ENCODE measurements around the gene MTMR3. TPM values are rescaled to one million over a fixed set of nuclear protein-coding genes. Genes with fewer than 3 reads are reported as not detected.

MTMR3 gene
- total RNA-seq, 1 experiment from 2014 or later = 26.8 TPM

DNA sequence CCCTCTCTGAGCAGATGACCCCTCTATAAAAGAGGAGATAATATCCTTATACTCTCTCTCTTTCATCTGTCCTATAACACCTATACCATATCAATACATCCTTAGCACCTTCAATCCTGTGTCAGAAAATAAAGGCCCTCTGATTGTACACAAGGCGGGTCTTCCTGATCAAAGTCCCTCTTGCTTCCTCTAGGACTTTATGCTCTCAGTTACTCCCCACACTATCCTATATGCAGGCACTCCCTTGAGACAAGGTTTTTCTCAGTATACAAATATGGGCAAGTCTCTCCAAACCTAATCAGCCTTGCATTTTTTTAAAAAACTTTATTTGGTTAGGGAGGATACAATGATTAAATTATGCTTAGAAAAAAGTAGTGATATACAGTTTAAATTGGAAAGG is 180.0 kb downstream of the MTMR3 start:
- intact Hi-C loops (cut with micrococcal nuclease; ENCODE audit: unreplicated experiment) (no loop called here), in situ Hi-C loops (cut with HindIII; ENCODE audit: low pct_unique_long_range_greater_than_20kb, low sequenced_read_pairs) (no loop called here)
- no peaks in the 10 kb centered on the region for H3K4me1 ChIP-seq (ENCODE audit: control insufficient read depth, insufficient read depth, low read length)
- ChIA-PET CTCF (no interaction called here), POLR2A (no interaction called here)
- ATAC-seq (no peak), DNase-seq (ENCODE audit: low read depth, low spot score) (no peak)
- TF ChIP-seq, protein P1, sequence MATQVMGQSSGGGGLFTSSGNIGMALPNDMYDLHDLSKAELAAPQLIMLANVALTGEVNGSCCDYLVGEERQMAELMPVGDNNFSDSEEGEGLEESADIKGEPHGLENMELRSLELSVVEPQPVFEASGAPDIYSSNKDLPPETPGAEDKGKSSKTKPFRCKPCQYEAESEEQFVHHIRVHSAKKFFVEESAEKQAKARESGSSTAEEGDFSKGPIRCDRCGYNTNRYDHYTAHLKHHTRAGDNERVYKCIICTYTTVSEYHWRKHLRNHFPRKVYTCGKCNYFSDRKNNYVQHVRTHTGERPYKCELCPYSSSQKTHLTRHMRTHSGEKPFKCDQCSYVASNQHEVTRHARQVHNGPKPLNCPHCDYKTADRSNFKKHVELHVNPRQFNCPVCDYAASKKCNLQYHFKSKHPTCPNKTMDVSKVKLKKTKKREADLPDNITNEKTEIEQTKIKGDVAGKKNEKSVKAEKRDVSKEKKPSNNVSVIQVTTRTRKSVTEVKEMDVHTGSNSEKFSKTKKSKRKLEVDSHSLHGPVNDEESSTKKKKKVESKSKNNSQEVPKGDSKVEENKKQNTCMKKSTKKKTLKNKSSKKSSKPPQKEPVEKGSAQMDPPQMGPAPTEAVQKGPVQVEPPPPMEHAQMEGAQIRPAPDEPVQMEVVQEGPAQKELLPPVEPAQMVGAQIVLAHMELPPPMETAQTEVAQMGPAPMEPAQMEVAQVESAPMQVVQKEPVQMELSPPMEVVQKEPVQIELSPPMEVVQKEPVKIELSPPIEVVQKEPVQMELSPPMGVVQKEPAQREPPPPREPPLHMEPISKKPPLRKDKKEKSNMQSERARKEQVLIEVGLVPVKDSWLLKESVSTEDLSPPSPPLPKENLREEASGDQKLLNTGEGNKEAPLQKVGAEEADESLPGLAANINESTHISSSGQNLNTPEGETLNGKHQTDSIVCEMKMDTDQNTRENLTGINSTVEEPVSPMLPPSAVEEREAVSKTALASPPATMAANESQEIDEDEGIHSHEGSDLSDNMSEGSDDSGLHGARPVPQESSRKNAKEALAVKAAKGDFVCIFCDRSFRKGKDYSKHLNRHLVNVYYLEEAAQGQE (IDR thresholded peaks at IDR 0.05; ENCODE audit: insufficient read depth in 1 of 2, low read depth in 2 of 2, low read length in 1 of 2) = no peak
- TF ChIP-seq, protein P2, sequence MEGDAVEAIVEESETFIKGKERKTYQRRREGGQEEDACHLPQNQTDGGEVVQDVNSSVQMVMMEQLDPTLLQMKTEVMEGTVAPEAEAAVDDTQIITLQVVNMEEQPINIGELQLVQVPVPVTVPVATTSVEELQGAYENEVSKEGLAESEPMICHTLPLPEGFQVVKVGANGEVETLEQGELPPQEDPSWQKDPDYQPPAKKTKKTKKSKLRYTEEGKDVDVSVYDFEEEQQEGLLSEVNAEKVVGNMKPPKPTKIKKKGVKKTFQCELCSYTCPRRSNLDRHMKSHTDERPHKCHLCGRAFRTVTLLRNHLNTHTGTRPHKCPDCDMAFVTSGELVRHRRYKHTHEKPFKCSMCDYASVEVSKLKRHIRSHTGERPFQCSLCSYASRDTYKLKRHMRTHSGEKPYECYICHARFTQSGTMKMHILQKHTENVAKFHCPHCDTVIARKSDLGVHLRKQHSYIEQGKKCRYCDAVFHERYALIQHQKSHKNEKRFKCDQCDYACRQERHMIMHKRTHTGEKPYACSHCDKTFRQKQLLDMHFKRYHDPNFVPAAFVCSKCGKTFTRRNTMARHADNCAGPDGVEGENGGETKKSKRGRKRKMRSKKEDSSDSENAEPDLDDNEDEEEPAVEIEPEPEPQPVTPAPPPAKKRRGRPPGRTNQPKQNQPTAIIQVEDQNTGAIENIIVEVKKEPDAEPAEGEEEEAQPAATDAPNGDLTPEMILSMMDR (IDR thresholded peaks at IDR 0.05) = no peak
- no peak for TF ChIP-seq TCF7L2 (IDR thresholded peaks at IDR 0.05; ENCODE audit: low read depth, low read length)
- no peak for TF ChIP-seq SIN3A (IDR thresholded peaks at IDR 0.05; ENCODE audit: borderline replicate concordance, insufficient read depth, low read depth, low read length)
- TF ChIP-seq POLR2AphosphoS5 (IDR thresholded peaks at IDR 0.05; ENCODE audit: low read depth, low read length) = no peak
- BruUV-seq (replicated peaks) = no TSS peak
- H3K4me3 ChIP-seq (ENCODE audit: low read depth in 2 of 2, low read length in 2 of 2) = no peak overlapping the region
- H3K27me3 ChIP-seq (ENCODE audit: control insufficient read depth, insufficient read depth, low read length) = no peaks in the 10 kb centered on the region
- H3K27ac ChIP-seq (ENCODE audit: low read length) = no peak overlapping the region
- H3K36me3 ChIP-seq (ENCODE audit: control insufficient read depth, insufficient read depth, low read length) = no peaks in the 10 kb centered on the region
- peaks cover 7% of the 10 kb centered on the region; the same call in 1 of the 2 replicates for H3K9me3 ChIP-seq (ENCODE audit: control insufficient read depth, insufficient read depth, low read depth, low read length)

GRCh38 chr22:30064172-30064571 is 181.2 kb downstream of the MTMR3 start:
- ChIA-PET CTCF (no interaction called here), POLR2A (no interaction called here)
- no TSS peak for BruUV-seq (replicated peaks)
- Histone ChIP-seq H3K9me3 (ENCODE audit: control insufficient read depth, insufficient read depth, low read depth, low read length) (peaks cover 7% of the 10 kb centered on the region; the same call in 1 of the 2 replicates), H3K36me3 (ENCODE audit: control insufficient read depth, insufficient read depth, low read length) (no peaks in the 10 kb centered on the region), H3K27me3 (ENCODE audit: control insufficient read depth, insufficient read depth, low read length) (no peaks in the 10 kb centered on the region), H3K4me1 (ENCODE audit: control insufficient read depth, insufficient read depth, low read length) (no peaks in the 10 kb centered on the region), H3K4me3 (ENCODE audit: low read depth in 2 of 2, low read length in 2 of 2) (no peak overlapping the region), H3K27ac (ENCODE audit: low read length) (no peak overlapping the region)
- in situ Hi-C loops (cut with HindIII; ENCODE audit: low pct_unique_long_range_greater_than_20kb, low sequenced_read_pairs) (no loop called here), intact Hi-C loops (cut with micrococcal nuclease; ENCODE audit: unreplicated experiment) (no loop called here)
- DNase-seq (ENCODE audit: low read depth, low spot score) (no peak), ATAC-seq (no peak)
- TF ChIP-seq, protein P2 (IDR thresholded peaks at IDR 0.05) = no peak
- TF ChIP-seq SIN3A (IDR thresholded peaks at IDR 0.05; ENCODE audit: borderline replicate concordance, insufficient read depth, low read depth, low read length) (no peak), TCF7L2 (IDR thresholded peaks at IDR 0.05; ENCODE audit: low read depth, low read length) (no peak), POLR2AphosphoS5 (IDR thresholded peaks at IDR 0.05; ENCODE audit: low read depth, low read length) (no peak)
- TF ChIP-seq, protein P1 (IDR thresholded peaks at IDR 0.05; ENCODE audit: insufficient read depth in 1 of 2, low read depth in 2 of 2, low read length in 1 of 2) = no peak

All from Panc1 (cell line).